ENCODE measurements around the gene GRWD1.

DNA sequence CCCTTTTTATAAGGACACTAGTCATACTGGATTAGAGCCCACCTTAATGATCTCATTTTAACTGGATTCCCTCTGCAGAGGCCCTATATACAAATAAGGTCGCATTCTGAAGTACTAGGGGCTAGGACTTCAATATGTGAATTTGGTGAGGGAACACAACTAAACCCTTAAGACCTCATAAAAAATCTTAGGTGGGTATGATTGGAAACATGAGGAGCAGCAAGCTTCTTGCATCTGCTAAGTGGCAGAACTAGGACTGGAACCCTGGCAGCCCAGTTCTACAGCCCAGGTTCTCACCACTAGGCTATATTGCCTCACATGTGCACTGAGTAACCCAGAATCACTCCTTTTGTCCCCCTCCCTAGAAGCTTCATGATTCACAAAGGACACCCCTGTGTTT lies 17.1 kb upstream of the GRWD1 start:
- TF ChIP-seq, protein P1, sequence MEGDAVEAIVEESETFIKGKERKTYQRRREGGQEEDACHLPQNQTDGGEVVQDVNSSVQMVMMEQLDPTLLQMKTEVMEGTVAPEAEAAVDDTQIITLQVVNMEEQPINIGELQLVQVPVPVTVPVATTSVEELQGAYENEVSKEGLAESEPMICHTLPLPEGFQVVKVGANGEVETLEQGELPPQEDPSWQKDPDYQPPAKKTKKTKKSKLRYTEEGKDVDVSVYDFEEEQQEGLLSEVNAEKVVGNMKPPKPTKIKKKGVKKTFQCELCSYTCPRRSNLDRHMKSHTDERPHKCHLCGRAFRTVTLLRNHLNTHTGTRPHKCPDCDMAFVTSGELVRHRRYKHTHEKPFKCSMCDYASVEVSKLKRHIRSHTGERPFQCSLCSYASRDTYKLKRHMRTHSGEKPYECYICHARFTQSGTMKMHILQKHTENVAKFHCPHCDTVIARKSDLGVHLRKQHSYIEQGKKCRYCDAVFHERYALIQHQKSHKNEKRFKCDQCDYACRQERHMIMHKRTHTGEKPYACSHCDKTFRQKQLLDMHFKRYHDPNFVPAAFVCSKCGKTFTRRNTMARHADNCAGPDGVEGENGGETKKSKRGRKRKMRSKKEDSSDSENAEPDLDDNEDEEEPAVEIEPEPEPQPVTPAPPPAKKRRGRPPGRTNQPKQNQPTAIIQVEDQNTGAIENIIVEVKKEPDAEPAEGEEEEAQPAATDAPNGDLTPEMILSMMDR (IDR thresholded peaks at IDR 0.05; ENCODE audit: poor library complexity) = no peak
- TF ChIP-seq EZH2 (IDR thresholded peaks at IDR 0.05; ENCODE audit: borderline replicate concordance) (no peak), EZH2phosphoT487 (IDR thresholded peaks at IDR 0.05; ENCODE audit: low read depth, severe bottlenecking, unreplicated experiment) (no peak)
